ENCODE measurements around the gene ZBTB22.
A peak's percentile ranks its signal among the peaks of the same experiment; 100 is the strongest.
"Not testable (repeated sequence)": the region's sequence is repeated elsewhere in the genome, so short reads cannot be mapped to it uniquely, and the experiment has no call there.

ZBTB22 gene

GRCh38 chr6:33295621-33296369 is 21.7 kb downstream of the ZBTB22 start:
- Histone ChIP-seq H3K9ac (ENCODE audit: low read depth, low read length) (peak overlapping the region; percentile 13), H3K36me3 (ENCODE audit: control insufficient read depth, insufficient read depth, low read length) (peaks cover 23% of the 10 kb centered on the region), H3K9me3 (ENCODE audit: control insufficient read depth, insufficient read depth, low read length) (no peaks in the 10 kb centered on the region), H3K4me1 (ENCODE audit: control insufficient read depth, insufficient read depth, low read length) (no peaks in the 10 kb centered on the region), H3K27me3 (ENCODE audit: control insufficient read depth, insufficient read depth, low read length) (no peaks in the 10 kb centered on the region), H3K4me3 (ENCODE audit: low read depth, low read length) (no peak overlapping the region)

DNA sequence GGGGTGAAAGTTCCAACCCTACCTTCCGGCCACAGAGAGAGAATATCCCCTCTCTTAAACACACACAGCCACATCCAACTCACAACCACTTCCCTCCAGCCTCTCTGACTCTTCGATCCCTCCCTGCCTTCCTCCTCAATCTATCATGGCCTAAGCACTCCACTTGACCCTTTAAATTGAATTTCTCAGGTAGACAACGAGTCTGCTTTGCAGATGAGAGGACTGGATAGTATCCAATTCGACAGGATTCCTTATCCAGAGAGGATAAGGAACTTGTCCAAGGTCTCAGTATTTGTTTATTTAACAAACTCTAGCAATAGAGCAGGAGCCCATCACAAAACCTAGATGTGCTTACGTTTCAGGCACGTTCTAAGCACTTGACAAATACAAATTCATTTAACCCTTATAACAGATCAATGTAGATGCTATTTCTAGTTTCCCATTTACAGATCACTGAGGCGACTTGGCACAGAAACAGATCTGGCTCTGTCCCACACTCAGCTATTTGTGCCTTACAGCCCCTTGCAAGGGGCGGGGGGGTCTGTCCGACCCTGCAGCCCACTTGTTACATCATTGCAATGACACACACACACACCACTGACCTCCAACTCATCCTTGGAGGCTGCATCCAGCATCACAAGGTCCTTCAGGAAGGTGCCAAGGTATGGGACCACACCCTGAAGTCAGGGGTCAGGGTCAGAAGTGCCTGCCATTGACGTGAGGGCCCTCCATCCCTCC is 23.3 kb downstream of the ZBTB22 start:
- H3K9me3 ChIP-seq (ENCODE audit: control insufficient read depth, insufficient read depth, low read length), result no peaks in the 10 kb centered on the region
- H3K9ac ChIP-seq (ENCODE audit: low read depth, low read length), result no peak overlapping the region
- H3K4me3 ChIP-seq (ENCODE audit: low read depth, low read length), result no peak overlapping the region
- H3K4me1 ChIP-seq (ENCODE audit: control insufficient read depth, insufficient read depth, low read length), result no peaks in the 10 kb centered on the region
- H3K27me3 ChIP-seq (ENCODE audit: control insufficient read depth, insufficient read depth, low read length), result no peaks in the 10 kb centered on the region
- peaks cover 27% of the 10 kb centered on the region for H3K36me3 ChIP-seq (ENCODE audit: control insufficient read depth, insufficient read depth, low read length)

DNA sequence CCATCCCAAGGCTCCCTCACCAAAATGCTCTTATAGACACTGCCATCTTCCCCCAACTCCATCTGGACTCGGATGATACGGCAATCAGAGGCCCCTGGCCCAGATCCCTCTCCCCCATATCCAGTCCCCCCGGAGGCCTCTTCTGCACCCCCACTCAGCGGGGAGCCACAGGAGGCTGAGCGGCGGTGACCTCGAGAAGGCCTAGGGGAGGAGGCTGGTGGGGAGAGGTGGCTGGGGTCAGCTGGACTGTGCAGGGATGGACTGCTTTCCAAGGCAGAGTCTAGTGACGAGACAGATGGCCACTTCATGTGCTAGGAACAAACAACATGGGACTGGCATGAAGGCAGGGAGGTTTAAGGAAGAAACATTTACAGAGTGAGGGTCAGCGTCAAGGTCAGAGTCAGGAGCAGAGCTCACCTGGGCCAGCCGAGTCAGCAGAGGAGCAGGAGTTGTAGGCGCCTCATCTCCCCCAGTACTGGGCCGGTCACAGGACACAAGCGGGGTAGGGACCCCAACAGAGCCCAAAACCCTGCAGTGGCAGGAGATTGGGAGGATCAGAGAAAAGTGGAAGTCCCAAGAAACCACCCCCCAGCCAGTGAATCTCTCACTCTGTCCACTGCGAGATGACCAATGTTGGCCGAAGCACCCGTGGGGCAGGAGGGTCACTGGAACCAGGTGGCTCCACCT is 24.4 kb downstream of the ZBTB22 start:
- H3K4me1 ChIP-seq (ENCODE audit: control insufficient read depth, insufficient read depth, low read length), result peaks cover 2% of the 10 kb centered on the region
- H3K27me3 ChIP-seq (ENCODE audit: control insufficient read depth, insufficient read depth, low read length), result no peaks in the 10 kb centered on the region
- no peaks in the 10 kb centered on the region for H3K9me3 ChIP-seq (ENCODE audit: control insufficient read depth, insufficient read depth, low read length)
- peaks cover 27% of the 10 kb centered on the region for H3K36me3 ChIP-seq (ENCODE audit: control insufficient read depth, insufficient read depth, low read length)
- no peak overlapping the region for H3K4me3 ChIP-seq (ENCODE audit: low read depth, low read length)
- H3K9ac ChIP-seq (ENCODE audit: low read depth, low read length), result no peak overlapping the region

- peak overlapping the region; percentile 95 for H3K4me3 ChIP-seq (ENCODE audit: low read depth, low read length)
- H3K4me1 ChIP-seq (ENCODE audit: control insufficient read depth, insufficient read depth, low read length), result peaks cover 4% of the 10 kb centered on the region
- peaks cover 24% of the 10 kb centered on the region for H3K36me3 ChIP-seq (ENCODE audit: control insufficient read depth, insufficient read depth, low read length)
- no peaks in the 10 kb centered on the region for H3K27me3 ChIP-seq (ENCODE audit: control insufficient read depth, insufficient read depth, low read length)
- peak overlapping the region; percentile 87 for H3K9ac ChIP-seq (ENCODE audit: low read depth, low read length)
- H3K9me3 ChIP-seq (ENCODE audit: control insufficient read depth, insufficient read depth, low read length), result no peaks in the 10 kb centered on the region
Observed at GRCh38 chr6:33290459-33290858, 27.1 kb downstream of the ZBTB22 start.

- peak overlapping the region; percentile 95 for H3K4me3 ChIP-seq (ENCODE audit: low read depth, low read length)
- peaks cover 22% of the 10 kb centered on the region for H3K36me3 ChIP-seq (ENCODE audit: control insufficient read depth, insufficient read depth, low read length)
- H3K9me3 ChIP-seq (ENCODE audit: control insufficient read depth, insufficient read depth, low read length), result no peaks in the 10 kb centered on the region
- peaks cover 4% of the 10 kb centered on the region for H3K4me1 ChIP-seq (ENCODE audit: control insufficient read depth, insufficient read depth, low read length)
- H3K27me3 ChIP-seq (ENCODE audit: control insufficient read depth, insufficient read depth, low read length), result no peaks in the 10 kb centered on the region
- peak overlapping the region; percentile 87 for H3K9ac ChIP-seq (ENCODE audit: low read depth, low read length)
Observed at GRCh38 chr6:33289784-33290315, 27.7 kb downstream of the ZBTB22 start.

DNA sequence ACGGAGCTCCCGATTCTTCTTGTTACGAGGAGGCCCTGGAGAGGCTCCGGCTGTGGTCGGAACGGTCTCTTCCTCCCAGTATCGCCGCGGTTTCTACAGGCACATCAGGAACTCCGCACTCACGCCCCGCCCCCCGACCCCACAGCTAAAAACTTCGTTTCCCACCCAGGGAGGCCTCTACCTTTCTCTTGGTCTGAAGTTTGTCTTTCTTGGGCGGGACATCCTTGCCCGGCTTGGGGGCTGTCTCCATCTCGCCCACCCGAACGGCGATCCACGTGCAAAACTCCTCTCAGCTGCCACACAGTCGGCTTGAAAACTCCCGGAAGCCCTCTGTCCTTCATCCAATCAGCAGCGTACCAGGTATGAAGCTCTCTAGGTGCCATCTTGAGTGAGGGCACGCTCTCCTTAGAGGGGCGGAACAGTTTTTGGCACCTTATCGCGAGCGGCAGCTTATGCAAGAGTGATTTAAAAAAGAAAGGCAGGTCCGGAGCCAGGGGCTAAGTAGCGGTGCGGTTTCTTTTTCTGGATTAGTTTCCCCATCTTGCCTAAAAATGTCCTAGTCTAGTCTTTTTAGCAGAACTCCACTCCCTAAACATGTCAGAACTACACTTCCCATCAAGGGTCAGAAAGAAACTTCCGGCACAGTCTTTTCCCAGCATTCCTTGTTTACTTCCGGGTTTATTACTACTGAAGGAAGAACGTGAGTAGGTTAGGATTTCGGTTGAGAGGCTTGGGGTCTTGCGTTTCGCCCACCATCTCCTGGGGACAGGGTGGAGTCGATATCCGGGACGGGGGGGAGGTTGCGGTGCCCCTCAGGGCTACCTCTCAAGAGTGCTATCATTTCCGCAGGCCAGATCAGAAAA is 28.4 kb downstream of the ZBTB22 start, which contains the start of the genes PFDN6 and WDR46:
TSS of gene PFDN6 (plus strand) at position 681 of the 863 bp plus-strand sequence. CDS start 256 bp downstream, outside the sequence.
TSS of gene WDR46 (minus strand) at position 319 of the 863 bp plus-strand sequence. CDS start at position 250, 69 bp downstream.
- H3K36me3 ChIP-seq (ENCODE audit: control insufficient read depth, insufficient read depth, low read length), result peaks cover 22% of the 10 kb centered on the region

DNA sequence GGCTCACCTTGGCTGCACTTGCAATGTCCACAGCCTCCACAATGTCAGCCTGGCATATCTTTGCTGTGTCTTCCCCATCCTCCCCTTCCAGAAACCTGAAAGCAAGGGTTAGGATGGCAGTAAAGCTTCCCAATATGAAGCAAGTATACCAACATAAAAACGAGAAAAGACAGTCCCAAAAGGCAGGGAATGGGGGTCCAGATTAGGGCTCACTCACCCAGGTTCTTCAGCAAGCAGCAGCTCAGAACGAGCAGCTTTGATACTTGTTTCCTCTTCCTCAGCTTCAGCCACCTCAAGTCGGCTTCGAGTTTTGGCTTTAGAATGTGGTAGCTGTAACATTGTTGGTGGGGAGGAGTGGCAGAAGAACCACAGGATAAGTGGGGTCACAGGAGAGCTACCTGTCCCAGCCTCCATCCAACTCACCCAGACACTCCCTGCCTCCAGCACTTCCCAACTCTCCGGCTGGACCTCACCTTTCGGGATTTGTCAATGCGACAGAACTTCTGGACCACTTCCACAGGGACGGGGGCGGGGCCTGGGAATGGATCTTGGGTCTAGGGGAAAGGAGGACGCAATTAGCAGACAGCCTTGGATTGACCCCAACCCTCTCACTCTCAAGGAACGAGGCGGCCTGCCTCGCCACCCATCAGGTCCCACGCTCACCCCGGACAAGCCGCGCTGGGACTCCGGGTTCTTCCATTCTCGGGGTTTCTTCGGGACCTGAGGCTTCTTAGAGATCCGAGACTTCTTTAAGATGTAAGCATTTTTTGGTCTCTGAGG is 29.2 kb downstream of the ZBTB22 start:
- Histone ChIP-seq H3K4me1 (ENCODE audit: control insufficient read depth, insufficient read depth, low read length) (peaks cover 4% of the 10 kb centered on the region), H3K27me3 (ENCODE audit: control insufficient read depth, insufficient read depth, low read length) (no peaks in the 10 kb centered on the region), H3K9me3 (ENCODE audit: control insufficient read depth, insufficient read depth, low read length) (no peaks in the 10 kb centered on the region), H3K36me3 (ENCODE audit: control insufficient read depth, insufficient read depth, low read length) (peaks cover 22% of the 10 kb centered on the region), H3K4me3 (ENCODE audit: low read depth, low read length) (peak overlapping the region; percentile 95), H3K9ac (ENCODE audit: low read depth, low read length) (peak overlapping the region; percentile 50)

More for the DNA sequence above, 28.4 kb downstream of the ZBTB22 start, which contains the start of the genes PFDN6 and WDR46:
- H3K9me3 ChIP-seq (ENCODE audit: control insufficient read depth, insufficient read depth, low read length), result no peaks in the 10 kb centered on the region
- peak within 1 kb of the TSS; percentile 87 for H3K9ac ChIP-seq (ENCODE audit: low read depth, low read length)
- H3K4me1 ChIP-seq (ENCODE audit: control insufficient read depth, insufficient read depth, low read length), result peaks cover 4% of the 10 kb centered on the region
- peak within 1 kb of the TSS; percentile 95 for H3K4me3 ChIP-seq (ENCODE audit: low read depth, low read length)
- no peaks in the 10 kb centered on the region for H3K27me3 ChIP-seq (ENCODE audit: control insufficient read depth, insufficient read depth, low read length)

DNA sequence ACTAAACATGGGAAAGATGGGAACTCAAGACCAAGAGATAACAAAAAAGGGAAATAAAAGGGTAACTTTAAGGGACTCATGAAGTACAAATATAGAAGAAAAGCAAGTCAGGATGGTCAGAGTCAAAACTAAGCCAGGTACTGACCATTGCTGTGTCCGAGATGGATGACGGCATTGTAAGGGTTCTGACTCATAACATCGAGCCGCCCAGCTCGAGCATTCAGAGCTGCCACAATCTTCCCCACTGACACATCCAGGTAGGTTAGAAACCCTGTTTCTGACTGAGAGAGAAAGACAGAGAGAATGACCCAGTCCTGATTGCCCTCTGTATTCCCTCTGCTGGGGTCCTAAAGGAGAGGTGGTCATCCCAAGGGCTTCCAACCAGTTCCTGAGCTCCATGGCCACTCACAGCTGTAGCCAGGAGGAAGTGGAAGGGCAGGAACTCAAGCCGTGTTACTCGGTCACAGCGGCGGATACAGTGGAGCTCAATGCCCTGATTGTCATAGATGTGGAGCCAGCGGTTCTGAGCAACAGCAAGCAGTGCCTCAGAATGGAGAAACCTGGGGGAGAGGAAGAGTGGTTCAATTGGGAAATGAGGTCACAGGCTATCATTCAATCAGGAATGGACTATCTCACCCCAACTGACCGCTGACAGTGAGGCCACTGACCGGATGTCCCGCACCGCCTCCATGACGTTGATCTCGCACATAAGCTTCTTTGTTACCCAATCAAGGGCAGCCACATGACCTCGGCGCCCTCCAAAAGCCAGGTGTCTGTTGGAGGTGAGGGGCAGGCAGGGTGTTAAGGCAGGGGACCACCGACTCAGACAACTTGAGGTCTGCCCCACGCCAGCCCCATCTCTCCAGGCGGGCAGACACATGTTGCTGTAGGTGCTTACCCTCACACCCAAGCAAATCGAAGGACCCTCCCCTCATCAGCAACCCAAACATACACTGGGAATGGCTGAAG is 30.3 kb downstream of the ZBTB22 start:
- H3K9ac ChIP-seq (ENCODE audit: low read depth, low read length), result no peak overlapping the region
- peaks cover 4% of the 10 kb centered on the region for H3K4me1 ChIP-seq (ENCODE audit: control insufficient read depth, insufficient read depth, low read length)
- H3K27me3 ChIP-seq (ENCODE audit: control insufficient read depth, insufficient read depth, low read length), result no peaks in the 10 kb centered on the region
- H3K36me3 ChIP-seq (ENCODE audit: control insufficient read depth, insufficient read depth, low read length), result peaks cover 19% of the 10 kb centered on the region
- H3K4me3 ChIP-seq (ENCODE audit: low read depth, low read length), result no peak overlapping the region
- no peaks in the 10 kb centered on the region for H3K9me3 ChIP-seq (ENCODE audit: control insufficient read depth, insufficient read depth, low read length)

GRCh38 chr6:33285214-33285613 is 32.3 kb downstream of the ZBTB22 start:
- H3K4me1 ChIP-seq (ENCODE audit: control insufficient read depth, insufficient read depth, low read length); H3K9me3 ChIP-seq (ENCODE audit: control insufficient read depth, insufficient read depth, low read length); H3K27me3 ChIP-seq (ENCODE audit: control insufficient read depth, insufficient read depth, low read length); H3K9ac ChIP-seq (ENCODE audit: low read depth, low read length); H3K4me3 ChIP-seq (ENCODE audit: low read depth, low read length): not testable (repeated sequence)
- peaks cover 12% of the 10 kb centered on the region for H3K36me3 ChIP-seq (ENCODE audit: control insufficient read depth, insufficient read depth, low read length)

All from iPS-15b (cell line).